H1 (cell line): Measurements from ENCODE around the gene TENT4A. TPM values are rescaled to one million over a fixed set of nuclear protein-coding genes. Genes with fewer than 3 reads are reported as not detected.

Experiments used
- CTCF ChIA-PET: fragments of 300-600 bp; sonication (Branson Sonifier 250); formaldehyde crosslinking; loops from one replicate; lab custom pipeline; 2021; ENCODE audit not compliant: partially characterized antibody; lab: Charles Lee
- POLR2A ChIA-PET: fragments of 300-600 bp; sonication (Branson Sonifier 250); formaldehyde crosslinking; loops from one replicate; lab custom pipeline; 2021; ENCODE audit warnings: inconsistent platforms; ENCODE audit not compliant: partially characterized antibody; lab: Charles Lee
- DNase-seq, 2 experiments: peaks; one replicate each; pipeline versions ENCODE4 v3.0.0 to v3.0.0-alpha.2; 2010 to 2022; ENCODE audit warnings: low spot score in 2 of 2, low read depth in 1 of 2, mixed read lengths in 1 of 2
- FAIRE-seq: peaks from 2 replicates; lab custom pipeline; 2011; peaks lifted over from hg19 to GRCh38; lab: Jason Lieb, UNC
- H2AFZ ChIP-seq: 2 replicates; pipeline ENCODE4 v1.8.1; 2012; ENCODE audit warnings: low read length, inconsistent platforms
- H2AK5ac ChIP-seq: 2 replicates; pipeline ENCODE4 v1.6.1; 2013; ENCODE audit warnings: low read depth, low read length
- H2BK120ac ChIP-seq: replicated peaks from 2 replicates; pipeline ENCODE3; 2013; ENCODE audit warnings: low read depth, low read length, inconsistent platforms
- H2BK12ac ChIP-seq: 2 replicates; pipeline ENCODE4 v1.6.1; 2013; ENCODE audit warnings: low read depth, low read length
- H2BK15ac ChIP-seq: 2 replicates; pipeline ENCODE4 v1.6.1; 2013; ENCODE audit warnings: low read length
- H2BK20ac ChIP-seq: 2 replicates; pipeline ENCODE4 v1.6.1; 2013; ENCODE audit warnings: low read length
- H2BK5ac ChIP-seq: 2 replicates; pipeline ENCODE4 v1.6.1; 2013; ENCODE audit warnings: low read depth, low read length
- H3K14ac ChIP-seq: 2 replicates; pipeline ENCODE4 v1.6.1; 2013; ENCODE audit warnings: inconsistent platforms; ENCODE audit not compliant: insufficient read length
- H3K18ac ChIP-seq: 2 replicates; pipeline ENCODE4 v1.6.1; 2013; ENCODE audit warnings: low read length; ENCODE audit errors: extremely low read depth
- H3K23ac ChIP-seq: 2 replicates; pipeline ENCODE4 v1.6.1; 2013; ENCODE audit warnings: inconsistent platforms; ENCODE audit not compliant: insufficient read length
- H3K23me2 ChIP-seq: 2 replicates; pipeline ENCODE4 v1.6.1; 2013; ENCODE audit warnings: low read depth, low read length
- H3K27ac ChIP-seq: 2 replicates; pipeline ENCODE4 v1.6.1; 2011; ENCODE audit warnings: low read depth, low read length, inconsistent platforms
- H3K27me3 ChIP-seq, 4 experiments: replicated peaks in 1 of 4; 1 replicate in 1 of 4; 2 replicates in 3 of 4; pipeline versions ENCODE4 v1.6.1 to v1.8.1; 2011 to 2013; ENCODE audit warnings: low read length in 3 of 4, mild to moderate bottlenecking in 3 of 4, inconsistent platforms in 2 of 4, mixed read lengths in 2 of 4, moderate library complexity in 1 of 4; ENCODE audit not compliant: control insufficient read depth in 3 of 4, insufficient read depth in 3 of 4; ENCODE audit errors: extremely low read depth in 1 of 4
- H3K36me3 ChIP-seq, 4 experiments: 2 replicates each; pipeline versions ENCODE4 v1.6.1 to v1.8.1; 2011 to 2013; ENCODE audit warnings: mild to moderate bottlenecking in 4 of 4, low read length in 3 of 4, moderate library complexity in 2 of 4, control low read depth in 1 of 4, inconsistent platforms in 1 of 4; ENCODE audit not compliant: insufficient read depth in 4 of 4, control insufficient read depth in 2 of 4
- H3K4ac ChIP-seq: replicated peaks from 2 replicates; pipeline ENCODE3; 2013; ENCODE audit warnings: low read length, low read depth, mixed read lengths, inconsistent platforms; ENCODE audit not compliant: insufficient read length
- H3K4me1 ChIP-seq, 4 experiments: replicated peaks in 1 of 4; 1 replicate in 1 of 4; 2 replicates in 3 of 4; pipeline versions ENCODE4 v1.6.1 to v1.8.1; 2011 to 2013; ENCODE audit warnings: low read length in 3 of 4, inconsistent platforms in 2 of 4, mixed read lengths in 1 of 4; ENCODE audit not compliant: insufficient read depth in 4 of 4, control insufficient read depth in 3 of 4
- H3K4me2 ChIP-seq, 2 experiments: 2 replicates each; pipeline versions ENCODE4 v1.6.1 to v1.8.1; 2011 to 2013; ENCODE audit warnings: low read depth in 2 of 2, low read length in 2 of 2, control low read depth in 1 of 2, inconsistent platforms in 1 of 2, mild to moderate bottlenecking in 1 of 2; ENCODE audit not compliant: insufficient read depth in 1 of 2
- H3K4me3 ChIP-seq, 4 experiments: fragments of 200-600, 300-600 bp in 1 of 4; sonication (generic), shearing (Covaris generic), sonication (Bioruptor Twin) in 1 of 4; 2 replicates each; pipeline versions ENCODE4 v1.5.1 to v1.8.1; 2011 to 2016; ENCODE audit warnings: low read length in 4 of 4, low read depth in 3 of 4, control low read depth in 2 of 4, inconsistent platforms in 2 of 4, mild to moderate bottlenecking in 2 of 4, mixed read lengths in 1 of 4, moderate library complexity in 1 of 4; ENCODE audit not compliant: insufficient read depth in 2 of 4; ENCODE audit errors: extremely low read depth in 1 of 4
- H3K56ac ChIP-seq: replicated peaks from 2 replicates; pipeline ENCODE3; 2013; ENCODE audit warnings: low read depth, mild to moderate bottlenecking, mixed read lengths, low read length, inconsistent platforms; ENCODE audit not compliant: insufficient read length
- H3K79me1 ChIP-seq: 2 replicates; pipeline ENCODE4 v1.6.1; 2013; ENCODE audit warnings: low read depth, low read length, control low read depth
- H3K79me2 ChIP-seq, 2 experiments: 2 replicates each; pipeline versions ENCODE4 v1.6.1 to v1.8.1; 2012 to 2013; ENCODE audit warnings: low read length in 2 of 2, mild to moderate bottlenecking in 2 of 2, inconsistent platforms in 1 of 2; ENCODE audit not compliant: insufficient read depth in 2 of 2, control insufficient read depth in 1 of 2
- H3K9ac ChIP-seq, 4 experiments: replicated peaks in 1 of 4; 1 replicate in 1 of 4; 2 replicates in 3 of 4; pipeline versions ENCODE4 v1.6.1 to v1.8.1; 2011 to 2013; ENCODE audit warnings: low read depth in 3 of 4, low read length in 3 of 4, control low read depth in 2 of 4, mild to moderate bottlenecking in 2 of 4, moderate library complexity in 2 of 4, inconsistent platforms in 1 of 4; ENCODE audit errors: extremely low read depth in 1 of 4
- H3K9me3 ChIP-seq, 2 experiments: 2 replicates each; pipeline versions ENCODE4 v1.6.1 to v1.8.1; 2012 to 2013; ENCODE audit warnings: mild to moderate bottlenecking in 2 of 2, moderate library complexity in 2 of 2, control low read depth in 1 of 2, inconsistent platforms in 1 of 2, low read depth in 1 of 2, low read length in 1 of 2, mixed read lengths in 1 of 2; ENCODE audit not compliant: insufficient read depth in 2 of 2
- H4K20me1 ChIP-seq, 2 experiments: replicated peaks in 1 of 2; 2 replicates each; pipeline versions ENCODE3 to v1.8.1; 2011 to 2013; ENCODE audit warnings: inconsistent platforms in 2 of 2, low read length in 2 of 2, mild to moderate bottlenecking in 1 of 2; ENCODE audit not compliant: insufficient read depth in 2 of 2, control insufficient read depth in 1 of 2
- H4K5ac ChIP-seq: 2 replicates; pipeline ENCODE4 v1.6.1; 2013; ENCODE audit warnings: low read length, low read depth, mixed read lengths, inconsistent platforms; ENCODE audit not compliant: insufficient read length
- H4K8ac ChIP-seq: 2 replicates; pipeline ENCODE4 v1.8.0; 2013; ENCODE audit warnings: mild to moderate bottlenecking, moderate library complexity, low read length, inconsistent platforms; ENCODE audit not compliant: insufficient read depth; ENCODE audit errors: extremely low read depth
- H4K91ac ChIP-seq: replicated peaks from 2 replicates; pipeline ENCODE3; 2013; ENCODE audit warnings: low read length, mixed read lengths, inconsistent platforms; ENCODE audit not compliant: insufficient read length
- KDM4A ChIP-seq: IDR thresholded peaks from one replicate; pipeline ENCODE4 v1.7.1; 2012; ENCODE audit warnings: low read depth, mild to moderate bottlenecking, moderate library complexity, low read length, inconsistent platforms; ENCODE audit not compliant: severe bottlenecking
- TAF7 ChIP-seq: optimal IDR thresholded peaks from 2 replicates; pipeline ENCODE3; 2011; ENCODE audit warnings: low read depth, mild to moderate bottlenecking, inconsistent platforms, low read length, moderate library complexity, borderline replicate concordance
- WGBS, 2 experiments: shearing (Covaris generic) in 1 of 2; methylation state at CpG; one replicate each; pipeline versions ENCODE4 v1.1.6 to v1.1.7; 2013 to 2015; ENCODE audit warnings: low lambda C conversion rate in 2 of 2, mixed read lengths in 2 of 2, inconsistent platforms in 1 of 2, low coverage in 1 of 2, missing lambda C conversion rate in 1 of 2; ENCODE audit not compliant: insufficient replicate concordance in 2 of 2, insufficient coverage in 1 of 2, insufficient read length in 1 of 2; ENCODE audit errors: extremely low coverage in 1 of 2, missing lambda C conversion rate in 1 of 2; 5-methylcytosine and 5-hydroxymethylcytosine counted together
- polyA plus RNA-seq, 7 experiments: library from polyadenylated mRNA; depleted of rRNA in 3 of 7; stranded (reverse) in 5 of 7; unstranded in 2 of 7; fragments of >200 nt in 5 of 7; fragments of 200-250 nt in 2 of 7; gene quantifications; 1 replicate in 5 of 7; 2 replicates in 1 of 7; 4 replicates in 1 of 7; pipeline versions ENCODE4 v1.2.1 to v1.2.3, GENCODE V29; 2011 to 2013; ENCODE audit warnings: missing spikeins in 2 of 7, mixed read lengths in 2 of 7
- total RNA-seq: library from RNA; stranded (reverse); fragmentation: NEBNext Ultra II Directional; extraction: Animal tissue kit (Norgen Biotek cat#: 25700); gene quantifications from 2 replicates; pipeline ENCODE4 v1.2.1, GENCODE V29; 2021

TENT4A gene
- total and polyA plus RNA-seq, 2 of the 8 experiments (the other 6 are each of a cell fraction or from before 2014, with no cell fraction given), result 8.9 to 25.1 TPM

DNA sequence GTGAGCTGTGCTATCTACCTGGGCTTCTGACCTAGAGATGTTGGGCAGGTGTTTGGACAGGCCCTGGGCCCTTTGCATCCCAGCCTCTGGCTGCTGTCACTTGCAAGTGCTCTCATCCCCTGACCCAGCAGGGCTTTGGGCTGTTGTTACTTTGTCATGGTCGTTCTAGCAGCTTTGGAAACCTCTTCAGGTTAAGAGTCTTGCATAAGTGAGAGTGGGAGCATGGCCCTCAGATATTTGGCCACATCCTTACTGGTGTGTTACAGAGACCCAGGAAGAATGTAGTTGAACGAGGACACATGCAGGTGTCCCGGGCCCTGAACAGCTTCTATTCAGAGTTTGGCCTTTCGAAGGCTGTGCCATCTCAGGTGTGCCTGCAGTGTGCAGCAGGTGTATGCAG lies 4.5 kb downstream of the TENT4A start:
- H2AFZ ChIP-seq, result no peak overlapping the region
- ChIA-PET CTCF (interaction anchor here (1.1 to 3.7 kb wide), 3 partner anchors 9 to 28 kb away, joined by 3 to 15 read pairs (median 4); no protein-coding TSS in a partner anchor), POLR2A (interaction anchor here (0.8 to 2.5 kb wide), 4 partner anchors 9 to 85 kb away, joined by 3 to 6 read pairs (median 4); partner anchors contain the start of genes NSUN2 and SRD5A1)
- no peak overlapping the region; a peak in 1 of 7 replicates for H3K9ac ChIP-seq
- no peak overlapping the region for H3K56ac ChIP-seq
- H4K5ac ChIP-seq, result no peak overlapping the region
- H3K4me3 ChIP-seq, result no peak overlapping the region
- no peak for DNase-seq
- H3K36me3 ChIP-seq, result no peaks in the 10 kb centered on the region
- H4K91ac ChIP-seq, result no peak overlapping the region
- no peak for FAIRE-seq
- H2BK120ac ChIP-seq, result no peak overlapping the region
- H2AK5ac ChIP-seq, result no peak overlapping the region
- H3K23me2 ChIP-seq, result peaks cover under 1% of the 10 kb centered on the region; the same call in 1 of the 2 replicates
- H2BK5ac ChIP-seq, result no peak overlapping the region
- H4K8ac ChIP-seq, result no peak overlapping the region
- H4K20me1 ChIP-seq, result peaks cover 25 to 53% of the 10 kb centered on the region in 2 experiments
- no peak overlapping the region for H2BK12ac ChIP-seq
- 87% methylated on average over 4 of the region's 4 CpGs; no CpG with 5 or more reads in 1 of the 2 experiments for WGBS, 2 experiments
- H3K4ac ChIP-seq, result no peak overlapping the region
- H3K27ac ChIP-seq, result no peak overlapping the region
- H3K79me1 ChIP-seq, result peaks cover 28% of the 10 kb centered on the region
- H3K4me1 ChIP-seq, result peaks cover 3 to 15% (median 7%) of the 10 kb centered on the region in 4 experiments; a peak in 5 of 7 replicates
- H3K4me2 ChIP-seq, result no peak overlapping the region; a peak in 1 of 4 replicates
- no peak overlapping the region for H2BK15ac ChIP-seq
- H2BK20ac ChIP-seq, result no peak overlapping the region
- H3K79me2 ChIP-seq, result peaks cover 14 to 80% of the 10 kb centered on the region in 2 experiments
- no peaks in the 10 kb centered on the region for H3K9me3 ChIP-seq
- H3K27me3 ChIP-seq, result no peaks in the 10 kb centered on the region
- no peak overlapping the region for H3K14ac ChIP-seq
- H3K18ac ChIP-seq, result no peak overlapping the region
- H3K23ac ChIP-seq, result no peak overlapping the region
- TF ChIP-seq KDM4A (no peak), TAF7 (no peak)
